SKM-1 (cell line): ENCODE data around the gene LIN28B.
"Not testable (repeated sequence)": the region's sequence is repeated elsewhere in the genome, so short reads cannot be mapped to it uniquely, and the experiment has no call there.

ENCODE experiments used
- DNase-seq: peaks from one replicate; lab custom pipeline; 2025; ENCODE audit not compliant: unreplicated experiment; lab: John Stamatoyannopoulos, UW

The LIN28B gene

DNA sequence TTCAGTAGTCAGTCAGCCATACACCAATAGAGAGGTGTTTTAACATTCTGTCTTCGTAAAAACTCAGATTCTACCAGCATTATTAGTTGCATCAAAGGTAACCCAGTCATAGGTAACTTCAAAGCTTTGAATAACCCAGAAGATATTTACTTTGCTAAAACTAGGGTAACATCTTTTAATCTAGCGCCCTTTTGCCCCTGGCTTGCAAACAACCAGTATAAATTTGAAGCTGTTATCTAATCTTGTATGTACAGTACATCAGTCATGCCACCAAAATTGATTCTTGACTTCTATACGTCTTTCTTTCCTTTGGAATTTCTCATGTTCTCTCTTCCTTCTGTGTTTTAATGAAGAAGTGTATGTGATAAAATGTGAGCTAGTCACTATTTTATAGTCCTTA lies 109.3 kb downstream of the LIN28B start:
- DNase-seq: no peak

DNA sequence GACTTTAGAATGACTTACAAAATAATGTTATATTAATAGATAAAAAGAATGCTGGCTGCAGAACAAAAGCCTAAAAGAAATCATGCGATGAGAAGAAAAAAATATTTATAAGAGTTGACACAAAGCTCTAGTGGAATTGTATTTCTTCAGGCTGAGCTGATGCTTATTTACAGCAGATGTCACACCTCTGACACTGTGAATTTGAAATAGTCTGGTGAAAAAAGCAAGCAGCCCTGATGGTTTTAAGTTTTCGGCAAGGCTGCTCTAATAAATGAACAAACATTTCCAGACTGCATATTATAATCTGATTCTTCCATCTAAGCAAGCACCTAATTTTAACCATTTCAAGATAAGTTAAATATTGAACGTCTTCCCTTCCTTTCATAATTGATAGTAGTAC lies 109.9 kb downstream of the LIN28B start:
- no peak for DNase-seq

DNA sequence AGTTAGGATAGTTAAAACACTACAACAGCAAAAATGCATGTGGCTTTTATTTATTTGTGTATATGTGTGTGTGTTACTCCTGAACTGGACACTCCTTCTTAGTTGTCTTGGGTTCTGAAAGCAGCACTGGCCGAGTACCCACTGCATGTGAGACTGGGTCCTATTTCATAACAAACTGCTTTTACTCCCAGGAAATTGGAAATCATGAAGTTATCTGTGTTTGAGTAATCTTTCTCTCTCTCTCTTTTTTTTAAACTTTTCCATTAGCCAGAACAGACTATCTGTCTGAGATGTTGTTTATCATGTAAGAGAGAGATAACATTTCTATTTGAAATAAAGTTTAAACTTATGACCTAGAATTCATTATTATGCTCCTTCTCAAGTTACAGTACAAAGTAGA lies 110.4 kb downstream of the LIN28B start:
- DNase-seq: no peak

DNA sequence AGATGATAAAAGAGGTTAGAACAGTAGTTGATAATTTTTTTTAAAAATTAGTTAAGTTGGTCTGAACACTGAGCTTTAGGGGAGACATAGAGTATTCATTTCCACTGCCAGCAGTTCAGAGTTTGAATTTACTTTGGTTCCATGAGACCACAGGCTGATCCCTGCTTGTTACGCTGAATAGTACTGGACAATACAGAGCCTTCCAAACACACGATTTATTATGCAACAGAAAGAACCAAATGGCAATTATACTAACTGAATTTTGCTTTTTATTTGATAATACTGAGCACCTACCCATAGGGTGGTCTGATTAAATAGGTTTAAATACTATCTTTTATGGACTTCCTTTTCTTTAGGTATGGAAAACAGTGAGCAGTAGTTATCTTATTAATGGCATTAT lies 111.5 kb downstream of the LIN28B start:
- DNase-seq: no peak

DNA sequence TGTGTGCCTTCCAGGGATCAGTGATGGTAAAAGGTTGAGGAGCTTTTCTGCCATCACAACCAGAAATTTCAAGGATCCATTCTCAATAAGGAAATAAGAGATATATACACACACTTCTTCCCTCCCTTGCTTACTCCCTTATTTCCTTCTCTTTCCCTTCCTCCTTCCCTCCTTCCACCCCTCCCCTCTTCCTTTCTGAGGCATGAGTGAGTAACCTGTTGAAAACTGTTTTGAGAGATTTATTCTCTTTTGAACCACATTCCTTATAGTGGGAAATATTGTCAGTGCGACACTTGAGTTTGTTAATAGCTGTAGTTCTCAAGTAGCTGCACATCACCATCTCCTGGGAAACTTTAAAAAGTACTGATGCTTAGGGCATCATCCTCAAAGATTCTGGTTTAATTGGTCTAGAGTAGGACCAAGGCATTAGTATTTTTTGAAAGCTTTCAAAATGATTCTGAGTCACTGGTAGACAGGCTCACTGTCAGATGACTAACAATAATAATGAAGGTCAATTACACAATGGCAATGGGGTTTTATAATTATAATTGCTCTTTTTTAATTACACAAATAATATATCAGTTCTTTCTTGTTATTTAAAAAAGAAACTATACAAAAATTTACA lies 113.0 kb downstream of the LIN28B start:
- no peak for DNase-seq

DNA sequence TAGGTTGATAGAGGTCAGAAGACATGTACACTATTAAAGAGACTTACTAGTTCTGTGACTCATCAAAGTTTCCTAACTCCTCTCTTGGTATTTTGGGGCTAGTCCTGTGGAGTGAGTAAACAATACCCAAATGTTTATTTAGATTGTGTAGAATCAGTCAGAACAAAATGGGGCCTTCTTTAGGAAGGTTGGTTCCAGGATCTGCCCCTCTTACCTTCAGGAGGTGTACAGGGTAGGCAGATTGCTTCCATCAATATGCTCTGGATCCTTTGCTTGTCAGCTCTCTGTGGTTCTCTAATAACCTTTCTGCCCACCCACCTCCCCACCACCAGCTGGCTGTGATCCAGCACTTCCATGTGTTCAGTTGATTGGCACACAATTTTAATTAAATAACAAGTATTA lies 115.9 kb downstream of the LIN28B start:
- DNase-seq: no peak

DNA sequence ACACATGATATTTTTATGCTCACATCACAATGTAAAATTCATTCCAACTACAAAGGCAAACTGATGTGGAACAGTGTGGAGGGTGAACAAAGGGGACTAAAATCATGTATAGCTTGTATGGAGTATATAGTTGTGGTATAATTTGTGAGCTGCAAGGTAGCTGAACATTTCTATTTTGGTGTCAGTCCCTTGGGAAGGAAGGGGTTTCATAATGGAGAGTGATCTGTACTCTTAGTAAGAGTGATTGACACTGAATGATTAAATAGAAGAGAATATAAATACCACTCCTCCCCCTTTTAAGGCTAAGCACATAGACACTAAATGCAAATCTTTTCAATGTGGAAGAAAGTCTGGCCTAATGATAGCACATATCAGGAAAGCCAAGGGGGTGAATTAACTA lies 118.3 kb downstream of the LIN28B start:
- no peak for DNase-seq

DNA sequence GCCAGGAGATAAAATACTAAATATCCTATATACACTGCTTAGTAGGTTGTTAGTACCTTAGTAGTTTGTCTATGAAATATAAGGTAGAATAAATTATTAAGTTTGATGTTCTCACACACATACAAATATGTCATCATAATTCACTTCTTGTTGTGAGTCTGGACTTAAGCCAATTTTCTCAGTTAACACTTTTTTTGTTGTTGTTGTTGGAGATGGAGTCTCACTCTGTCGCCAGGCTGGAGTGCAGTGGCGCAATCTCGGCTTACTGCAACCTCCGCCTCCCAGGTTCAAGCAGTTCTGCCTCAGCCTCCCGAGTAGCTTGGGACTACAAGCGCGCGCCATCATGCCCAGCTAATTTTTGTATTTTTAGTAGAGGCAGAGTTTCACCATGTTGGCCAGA lies 119.5 kb downstream of the LIN28B start:
- DNase-seq: not testable (repeated sequence)

DNA sequence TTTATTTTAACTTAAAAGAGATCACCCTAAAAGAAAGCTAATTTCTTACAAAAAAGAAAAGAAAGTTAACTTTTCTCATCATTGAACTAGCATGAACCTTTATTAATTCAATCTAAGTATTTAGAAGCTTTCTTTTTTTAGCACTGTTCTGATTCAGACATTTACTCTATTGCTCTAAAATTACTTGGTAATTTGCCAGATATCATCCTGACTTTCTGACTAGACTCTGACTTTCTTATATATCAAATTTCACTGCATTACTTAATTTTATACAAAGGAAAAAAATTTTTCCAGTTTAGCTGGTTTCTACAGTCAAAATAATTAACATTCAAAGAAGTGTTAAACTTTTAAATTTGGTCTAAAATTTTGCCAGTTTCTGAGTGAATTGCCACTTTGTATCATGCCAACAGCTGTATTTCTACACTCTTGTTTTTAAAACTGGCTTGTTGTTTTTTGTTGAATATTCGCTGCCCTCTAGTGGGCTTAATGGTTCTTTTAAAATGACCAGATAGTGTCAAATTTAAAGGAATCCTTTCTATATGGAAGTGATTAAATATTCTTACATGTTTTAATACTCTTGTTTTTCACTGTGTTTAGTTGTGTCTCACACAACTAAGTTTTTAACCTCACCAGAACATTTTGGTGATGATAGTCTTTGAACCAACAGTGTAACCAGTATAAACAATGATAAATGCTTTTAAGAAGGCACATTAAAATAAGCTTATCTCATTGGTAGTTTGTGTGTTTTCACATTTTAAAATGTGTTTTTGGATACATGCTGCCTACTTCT lies 120.9 kb downstream of the LIN28B start:
- DNase-seq: peak; percentile 6

DNA sequence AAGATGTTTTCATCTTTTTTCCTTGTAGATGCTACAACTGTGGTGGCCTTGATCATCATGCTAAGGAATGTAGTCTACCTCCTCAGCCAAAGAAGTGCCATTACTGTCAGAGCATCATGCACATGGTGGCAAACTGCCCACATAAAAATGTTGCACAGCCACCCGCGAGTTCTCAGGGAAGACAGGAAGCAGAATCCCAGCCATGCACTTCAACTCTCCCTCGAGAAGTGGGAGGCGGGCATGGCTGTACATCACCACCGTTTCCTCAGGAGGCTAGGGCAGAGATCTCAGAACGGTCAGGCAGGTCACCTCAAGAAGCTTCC lies 121.4 kb downstream of the LIN28B start:
- no peak for DNase-seq

DNA sequence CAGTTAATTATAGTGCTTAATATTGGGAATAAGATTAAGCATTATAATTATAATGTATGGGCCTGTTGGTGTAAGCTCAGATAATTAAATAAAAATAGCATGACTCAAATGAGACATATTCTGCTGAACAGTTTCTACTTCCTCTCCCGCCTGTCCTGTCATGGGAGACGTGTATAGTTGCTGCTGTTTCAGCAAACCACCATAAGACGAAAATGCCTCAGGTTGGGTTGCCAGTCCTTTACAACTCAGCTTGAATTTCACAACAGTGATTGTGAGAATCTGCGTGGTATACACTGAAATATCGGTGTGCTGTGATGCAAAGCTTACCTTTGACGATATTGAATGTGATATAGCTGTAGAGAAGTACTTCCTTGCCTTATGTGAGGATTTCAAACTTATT lies 123.4 kb downstream of the LIN28B start:
- DNase-seq: no peak

DNA sequence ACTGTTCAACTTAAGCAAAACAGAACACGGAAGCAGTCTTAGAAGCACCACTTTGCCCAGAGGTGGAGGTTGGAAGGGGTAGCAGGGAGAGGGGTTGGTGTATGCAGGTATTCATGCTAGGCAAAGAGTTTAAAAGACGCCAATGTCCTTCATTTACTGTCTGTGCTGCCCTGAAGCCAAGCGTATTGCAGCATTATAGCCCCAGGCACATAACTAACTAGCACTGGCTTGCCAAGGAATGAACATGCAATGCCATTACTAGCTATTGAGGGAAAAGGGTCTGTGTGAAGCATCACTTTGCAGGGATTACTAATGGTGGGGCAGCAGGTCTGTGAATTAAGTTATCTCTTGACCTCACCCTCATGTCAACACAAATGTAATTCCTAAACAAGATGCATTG lies 124.8 kb downstream of the LIN28B start:
- DNase-seq: not testable (repeated sequence)

DNA sequence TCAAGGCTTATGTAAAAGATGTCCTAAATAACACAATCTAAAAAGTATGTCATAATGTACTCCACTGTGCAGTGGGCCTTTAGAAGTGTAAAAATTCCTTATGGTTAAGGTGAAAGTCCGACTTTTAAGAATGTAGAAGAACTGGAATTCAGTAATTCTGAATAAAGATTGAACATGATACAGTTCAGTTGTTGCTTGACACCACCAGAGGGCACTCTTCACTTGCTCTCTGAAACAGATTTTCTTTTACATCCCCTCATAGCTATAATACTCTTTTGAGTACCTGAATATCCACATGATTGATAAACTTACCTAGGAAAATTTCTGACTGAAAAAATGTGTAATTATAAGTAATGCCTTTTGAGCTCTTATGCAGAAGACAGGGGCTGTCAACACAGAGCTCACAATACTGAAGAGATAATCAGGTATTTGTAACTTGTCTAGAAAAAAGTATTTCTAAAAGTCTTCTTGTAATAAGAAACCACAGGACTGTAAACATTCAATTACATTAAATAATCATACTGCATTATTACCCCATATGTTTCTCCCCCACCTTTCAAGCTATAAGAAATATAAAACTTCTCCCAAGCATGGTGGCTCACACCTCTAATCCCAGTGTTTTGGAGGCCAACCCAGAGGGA lies 130.8 kb downstream of the LIN28B start:
- DNase-seq: peak; percentile 47

DNA sequence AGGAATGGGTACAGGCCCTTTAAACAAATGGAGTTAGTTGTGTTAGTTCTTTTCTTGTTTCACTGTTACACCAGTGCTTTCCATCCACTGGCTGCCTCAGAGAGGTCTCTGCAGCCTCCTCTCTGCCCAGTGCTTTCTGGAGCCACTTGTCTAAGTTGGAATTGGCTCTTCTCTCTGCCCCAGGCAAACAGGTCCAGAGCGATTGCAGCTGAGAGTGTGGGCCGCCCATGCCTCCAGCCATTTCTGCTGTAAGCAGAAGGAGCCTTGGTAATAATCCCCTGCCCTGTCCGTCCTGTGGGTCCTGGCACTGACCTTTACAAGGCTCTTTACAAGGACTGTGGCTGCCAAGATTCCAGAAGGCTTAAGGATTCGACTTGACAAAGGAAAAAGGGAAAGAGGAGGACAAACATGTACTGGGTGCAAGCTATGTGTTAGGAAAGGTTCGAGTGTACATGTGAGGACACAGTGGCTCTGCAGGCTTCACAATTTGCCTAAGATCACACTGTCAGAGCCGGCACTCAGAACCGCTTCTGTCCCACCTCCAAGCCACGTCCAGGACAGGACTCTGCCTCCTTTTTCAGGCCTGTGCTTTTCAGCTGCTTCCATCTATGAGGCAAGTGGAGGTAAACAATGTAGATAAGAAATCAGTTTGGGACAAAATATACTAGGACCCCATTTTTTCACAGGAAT lies 134.4 kb downstream of the LIN28B start:
- no peak for DNase-seq

DNA sequence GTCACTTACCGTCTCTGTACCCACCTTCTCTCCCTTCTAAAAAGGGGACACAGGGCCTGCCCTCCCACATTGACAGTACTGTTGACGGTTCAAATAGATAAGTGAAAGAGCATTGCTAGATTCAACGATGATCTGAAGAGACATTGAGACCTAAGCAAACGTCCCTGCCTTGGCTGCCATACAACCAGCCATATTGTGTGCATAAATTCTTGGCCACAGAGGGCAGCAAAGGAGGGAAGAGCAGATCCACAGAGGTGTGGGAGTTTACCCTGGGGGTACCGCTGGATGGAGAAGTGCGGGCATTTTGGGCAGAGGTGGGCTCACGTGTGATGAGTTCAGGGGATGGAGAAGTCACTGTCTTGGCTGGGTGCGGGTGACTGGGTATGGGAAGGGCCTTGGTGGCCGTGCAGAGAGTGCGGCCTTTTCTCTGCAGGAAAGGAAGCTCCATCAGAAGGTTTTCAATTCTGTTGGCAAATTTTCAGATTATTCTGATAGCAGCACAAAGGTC lies 137.3 kb downstream of the LIN28B start:
- DNase-seq: no peak

DNA sequence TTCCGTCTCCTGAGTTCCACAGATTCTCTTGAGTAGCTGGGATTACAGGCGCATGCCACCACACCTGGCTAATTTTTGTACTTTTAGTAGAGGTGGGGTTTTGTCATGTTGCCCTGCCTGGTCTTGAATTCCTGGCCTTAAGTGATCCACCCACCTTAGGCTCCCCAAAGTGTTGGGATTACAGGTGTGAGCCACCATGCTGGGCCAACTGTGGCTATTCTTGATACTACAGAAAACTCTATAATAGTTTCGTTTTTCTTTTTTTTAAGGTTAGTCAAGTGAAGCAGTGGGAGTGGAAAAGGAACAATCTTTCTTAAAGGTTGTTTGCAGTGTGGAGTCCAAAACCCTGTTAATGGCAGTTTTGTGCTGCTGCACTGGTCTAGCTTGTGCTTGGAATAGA lies 138.2 kb downstream of the LIN28B start:
- DNase-seq: no peak

DNA sequence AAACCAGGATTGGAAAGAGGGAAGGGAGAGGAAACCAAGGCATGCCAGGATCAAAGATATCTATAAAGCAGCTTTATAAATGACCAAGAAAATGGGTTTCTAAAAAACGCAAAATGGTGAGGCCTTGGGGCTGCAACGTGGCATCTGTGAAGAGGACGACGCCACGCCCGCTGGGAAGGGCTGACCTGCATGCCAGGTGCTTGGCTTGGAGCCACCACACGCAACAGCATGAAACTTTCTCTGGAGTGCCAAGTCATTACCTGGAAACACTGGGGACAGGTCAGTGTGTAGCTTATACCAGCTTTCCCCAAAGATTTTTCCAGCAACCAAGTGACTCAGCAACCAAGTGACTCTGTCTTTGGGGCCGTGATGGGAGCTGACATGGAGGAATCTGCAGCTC lies 140.4 kb downstream of the LIN28B start:
- DNase-seq: no peak

DNA sequence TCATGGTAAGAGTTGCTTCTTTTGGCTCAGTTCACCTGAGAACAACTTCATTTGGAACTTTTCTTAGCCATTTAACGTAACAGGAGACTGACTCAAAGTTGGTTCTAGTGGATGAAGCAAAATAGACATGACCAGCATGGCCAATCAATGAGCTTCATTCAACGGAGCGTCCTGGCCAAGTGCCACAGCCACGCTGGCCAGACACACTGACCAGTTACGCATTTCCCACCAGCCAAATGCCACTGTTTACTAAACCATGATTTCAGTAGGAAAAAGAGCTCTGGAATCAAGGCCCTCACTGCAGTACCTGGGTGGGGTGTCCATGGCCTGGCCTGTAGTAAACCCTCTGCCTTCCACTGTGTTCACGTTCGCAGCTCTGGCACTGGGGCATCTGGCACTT lies 142.5 kb downstream of the LIN28B start:
- DNase-seq: no peak

DNA sequence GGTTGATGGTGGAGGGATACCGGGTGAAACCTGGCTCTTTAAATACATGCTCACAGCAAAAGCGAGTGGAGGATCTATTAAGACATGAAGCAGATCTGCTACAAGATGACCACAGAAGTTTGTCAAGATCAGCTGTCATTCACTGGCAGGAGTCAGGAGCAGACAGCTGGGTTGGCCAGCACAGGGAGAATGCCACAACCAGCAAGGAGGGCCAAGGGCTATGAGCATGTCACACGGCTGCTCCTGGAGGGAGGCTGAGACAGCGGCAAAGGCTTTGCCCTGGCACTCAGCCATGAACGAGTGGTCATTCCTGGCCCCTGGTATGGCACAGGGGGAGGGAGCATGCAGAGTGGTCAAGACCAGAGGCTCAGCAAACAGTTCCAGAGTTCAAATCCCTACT lies 145.3 kb downstream of the LIN28B start:
- no peak for DNase-seq

DNA sequence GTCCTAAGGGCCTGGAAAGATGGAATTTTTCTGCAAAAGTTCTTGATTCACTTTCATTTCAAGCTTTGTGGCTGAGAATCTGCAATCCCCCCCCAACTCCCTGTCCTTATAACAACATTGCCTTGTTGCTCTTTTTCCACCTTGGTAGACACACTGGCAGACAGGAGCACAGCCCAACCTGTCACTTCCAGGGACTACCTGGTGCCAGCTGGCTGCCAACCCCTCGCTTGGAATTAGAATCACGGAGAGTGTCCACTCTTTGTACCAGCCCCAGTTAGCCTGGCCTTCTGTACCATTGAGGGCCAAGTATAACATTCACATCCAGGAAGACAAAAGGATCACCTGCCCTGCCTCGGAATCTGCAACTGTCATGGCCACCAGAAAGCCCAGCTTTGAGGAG lies 148.2 kb downstream of the LIN28B start:
- DNase-seq: no peak

DNA sequence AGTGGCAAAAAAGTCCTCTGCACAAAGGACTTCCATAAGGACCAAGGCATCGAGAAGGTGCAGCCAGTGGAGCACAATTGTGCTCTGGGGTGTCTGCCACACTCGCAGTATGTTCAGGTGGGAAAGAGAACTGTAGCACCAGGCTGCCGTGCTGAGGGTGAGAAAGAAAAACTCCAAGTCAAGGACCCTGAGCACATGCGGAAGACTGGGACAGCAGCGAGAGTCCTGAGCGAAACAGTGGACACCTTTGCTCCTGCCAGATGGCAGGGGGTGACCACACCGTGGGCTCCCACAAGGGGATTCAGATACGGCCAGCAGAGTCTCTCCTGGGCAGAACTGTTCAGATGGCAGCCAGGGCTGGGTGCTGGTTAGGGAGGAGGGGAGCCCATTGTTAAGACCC lies 149.4 kb downstream of the LIN28B start:
- no peak for DNase-seq

DNA sequence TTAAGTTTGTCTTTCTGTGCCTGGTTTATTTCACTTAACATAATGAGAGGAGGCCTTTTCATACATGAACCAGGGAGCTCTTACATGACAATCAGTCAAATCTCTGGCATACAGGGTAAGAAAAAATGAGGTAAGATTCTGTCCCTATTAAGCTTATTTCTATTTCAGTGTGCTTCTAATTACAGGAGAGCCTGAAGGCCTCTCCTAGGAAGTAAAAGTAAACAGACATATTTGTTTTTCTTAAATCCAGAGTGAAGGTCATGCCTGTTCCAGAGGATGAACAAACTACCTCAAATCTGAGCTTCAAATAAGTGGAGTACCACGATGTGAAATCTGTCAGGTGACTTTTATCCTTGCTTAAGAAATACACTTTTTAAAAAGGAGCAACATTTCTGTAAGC lies 150.3 kb downstream of the LIN28B start:
- DNase-seq: no peak
